Measurements from ENCODE around the gene KDM4D. TPM values are rescaled to one million over a fixed set of nuclear protein-coding genes. Genes with fewer than 3 reads are reported as not detected.

The KDM4D gene
- polyA plus RNA-seq, 1 of the 3 experiments (the other 2 are of a cell fraction): 1.2 TPM

GRCh38 chr11:94926271-94926625, 47.3 kb upstream of the KDM4D start:
- Histone ChIP-seq H3K4me2 (peak overlapping the region; percentile 46; the same call in 1 of the 2 replicates), H3K79me2 (ENCODE audit: insufficient read depth) (no peaks in the 10 kb centered on the region), H3F3A (replicated peaks; ENCODE audit: insufficient read depth) (peaks cover 22% of the 10 kb centered on the region), H3K4me1 (ENCODE audit: control insufficient read depth in 1 of 2, insufficient read depth in 2 of 2, low read depth in 1 of 2, low read length in 1 of 2) (peaks cover 28 to 48% of the 10 kb centered on the region in 2 experiments), H2AFZ (ENCODE audit: low read depth) (no peak overlapping the region), H3K36me3 (replicated peaks in 1 of 2; ENCODE audit: control insufficient read depth in 1 of 2, insufficient read depth in 2 of 2, low read length in 1 of 2) (no peaks in the 10 kb centered on the region), H4K20me1 (ENCODE audit: insufficient read depth) (no peaks in the 10 kb centered on the region), H3K9me2 (no peaks in the 10 kb centered on the region), H3K4me3 (ENCODE audit: low read depth in 2 of 2, low read length in 1 of 2) (no peak overlapping the region), H3K9me3 (no peaks in the 10 kb centered on the region), H3K27ac (ENCODE audit: low read depth in 2 of 2, low read length in 1 of 2) (peak overlapping the region; percentile 83 to 87), H3K9ac (no peak overlapping the region; the same call in 1 of the 2 replicates), H3K27me3 (ENCODE audit: insufficient read depth) (no peaks in the 10 kb centered on the region)
- ChIA-PET POLR2A (no interaction called here), CTCF (interaction anchor here (0.6 to 1.7 kb wide), 5 partner anchors 8 to 819 kb away, joined by 3 to 4 read pairs (median 3); no protein-coding TSS in a partner anchor)
- TF ChIP-seq SMC3 (IDR thresholded peaks at IDR 0.05; ENCODE audit: low read depth, low read length): no peak
- no peak for TF ChIP-seq USF2 (IDR thresholded peaks at IDR 0.05; ENCODE audit: borderline replicate concordance, low read depth, low read length)
- TF ChIP-seq CHD2 (IDR thresholded peaks at IDR 0.05; ENCODE audit: low read length, partially characterized antibody): no peak
- no peak for TF ChIP-seq TCF12 (IDR thresholded peaks at IDR 0.05)
- no peak for TF ChIP-seq FOXJ3 (CRISPR knock-in tag; IDR thresholded peaks at IDR 0.05)
- no peak for DNase-seq

- no peaks in the 10 kb centered on the region for H3K9me2 ChIP-seq
- no peak overlapping the region for H3K4me3 ChIP-seq (ENCODE audit: low read depth in 2 of 2, low read length in 1 of 2)
- H3K79me2 ChIP-seq (ENCODE audit: insufficient read depth): no peaks in the 10 kb centered on the region
- H3F3A ChIP-seq (replicated peaks; ENCODE audit: insufficient read depth): peaks cover 22% of the 10 kb centered on the region
- 9% methylated on average over 6 of the region's 6 CpGs for WGBS (ENCODE audit: low lambda C conversion rate)
- peak overlapping the region; percentile 27; the same call in 1 of the 2 replicates for H3K9ac ChIP-seq
- no peaks in the 10 kb centered on the region for H4K20me1 ChIP-seq (ENCODE audit: insufficient read depth)
- H2AFZ ChIP-seq (ENCODE audit: low read depth): no peak overlapping the region
- no peaks in the 10 kb centered on the region for H3K36me3 ChIP-seq (replicated peaks in 1 of 2; ENCODE audit: control insufficient read depth in 1 of 2, insufficient read depth in 2 of 2, low read length in 1 of 2)
- H3K4me1 ChIP-seq (ENCODE audit: control insufficient read depth in 1 of 2, insufficient read depth in 2 of 2, low read depth in 1 of 2, low read length in 1 of 2): peaks cover 28 to 48% of the 10 kb centered on the region in 2 experiments
- CTCF ChIA-PET: interaction anchor here (0.6 to 1.7 kb wide), 6 partner anchors 9 to 820 kb away, joined by 3 to 4 read pairs (median 3); no protein-coding TSS in a partner anchor
- H3K27ac ChIP-seq (ENCODE audit: low read depth in 2 of 2, low read length in 1 of 2): peak overlapping the region; percentile 83 to 87
- peak overlapping the region; percentile 46 for H3K4me2 ChIP-seq
- POLR2A ChIA-PET: no interaction called here
- no peaks in the 10 kb centered on the region for H3K27me3 ChIP-seq (ENCODE audit: insufficient read depth)
- DNase-seq: peak; percentile 41
- H3K9me3 ChIP-seq: no peaks in the 10 kb centered on the region
- TF ChIP-seq GABPA (IDR thresholded peaks at IDR 0.05; ENCODE audit: low read depth) (peak; percentile 32; the same call in 1 of the 2 replicates), POLR2AphosphoS5 (IDR thresholded peaks at IDR 0.05; ENCODE audit: low read depth, low read length) (peak; percentile 73), YY1 (IDR thresholded peaks at IDR 0.05; ENCODE audit: low read depth) (no peak), EP300 (IDR thresholded peaks at IDR 0.05; ENCODE audit: borderline replicate concordance in 1 of 2, low read depth in 1 of 2, low read length in 1 of 2) (peak; percentile 26 to 84; a peak in 3 of 4 replicates), ELF1 (IDR thresholded peaks at IDR 0.05) (peak; percentile 51; the same call in 1 of the 2 replicates), FOXJ3 (CRISPR knock-in tag; IDR thresholded peaks at IDR 0.05) (no peak), REST (IDR thresholded peaks at IDR 0.05; ENCODE audit: low read depth, low read length) (no peak), USF1 (IDR thresholded peaks at IDR 0.05; ENCODE audit: borderline replicate concordance, low read depth) (no peak), MXI1 (IDR thresholded peaks at IDR 0.05; ENCODE audit: low read depth, low read length) (no peak), RCOR1 (IDR thresholded peaks at IDR 0.05; ENCODE audit: low read length) (no peak), FOXM1 (IDR thresholded peaks at IDR 0.05; ENCODE audit: low read depth) (no peak), RFX5 (IDR thresholded peaks at IDR 0.05; ENCODE audit: low read length) (no peak), MEF2A (IDR thresholded peaks at IDR 0.05; ENCODE audit: borderline replicate concordance, low read depth) (peak; percentile 60; the same call in 1 of the 2 replicates), CHD2 (IDR thresholded peaks at IDR 0.05; ENCODE audit: low read length, partially characterized antibody) (no peak), ZBTB33 (IDR thresholded peaks at IDR 0.05; ENCODE audit: borderline replicate concordance, low read depth) (0 out of 2 replicates have a peak, but pooled peaks have one; percentile 70), USF2 (IDR thresholded peaks at IDR 0.05; ENCODE audit: borderline replicate concordance, low read depth, low read length) (no peak), EZH2phosphoT487 (IDR thresholded peaks at IDR 0.05; ENCODE audit: borderline replicate concordance, low read depth) (no peak)
Measured at GRCh38 chr11:94926698-94927237, 46.7 kb upstream of the KDM4D start.

All from SK-N-SH (cell line).